HG02798 (cell line): Measurements from ENCODE around the gene BUD31.

ENCODE experiments used
- ATAC-seq: cut with Tn5 transposase; IDR thresholded peaks from one replicate; pipeline ENCODE4 v1.9.1; 2021; ENCODE audit warnings: mild to moderate bottlenecking; ENCODE audit not compliant: unreplicated experiment, poor library complexity

The BUD31 gene

GRCh38 chr7:99457650-99458493, 49.1 kb downstream of the BUD31 start:
- ATAC-seq = no peak

GRCh38 chr7:99459087-99459486, 50.3 kb downstream of the BUD31 start:
- no peak for ATAC-seq

GRCh38 chr7:99460651-99461050, 51.9 kb downstream of the BUD31 start:
- no peak for ATAC-seq

GRCh38 chr7:99461221-99461620, 52.5 kb downstream of the BUD31 start:
- ATAC-seq = no peak

- peak; percentile 3 for ATAC-seq
Measured at GRCh38 chr7:99465421-99465768, 56.6 kb downstream of the BUD31 start.

GRCh38 chr7:99468336-99468918, 59.7 kb downstream of the BUD31 start:
- no peak for ATAC-seq
